AG09319 (cell line): Measurements from ENCODE around the gene MIGA2.

Experiments used
- DNase-seq: peaks from one replicate; pipeline ENCODE4 v3.0.0-alpha.2; 2010; ENCODE audit warnings: low read depth; ENCODE audit errors: extremely low read depth
- TF ChIP-seq, protein P1 (sequence below): IDR thresholded peaks from 2 replicates; pipeline ENCODE4 v1.5.1; 2011; ENCODE audit warnings: low read depth, mild to moderate bottlenecking, inconsistent platforms, low read length, moderate library complexity

Gene MIGA2

DNA sequence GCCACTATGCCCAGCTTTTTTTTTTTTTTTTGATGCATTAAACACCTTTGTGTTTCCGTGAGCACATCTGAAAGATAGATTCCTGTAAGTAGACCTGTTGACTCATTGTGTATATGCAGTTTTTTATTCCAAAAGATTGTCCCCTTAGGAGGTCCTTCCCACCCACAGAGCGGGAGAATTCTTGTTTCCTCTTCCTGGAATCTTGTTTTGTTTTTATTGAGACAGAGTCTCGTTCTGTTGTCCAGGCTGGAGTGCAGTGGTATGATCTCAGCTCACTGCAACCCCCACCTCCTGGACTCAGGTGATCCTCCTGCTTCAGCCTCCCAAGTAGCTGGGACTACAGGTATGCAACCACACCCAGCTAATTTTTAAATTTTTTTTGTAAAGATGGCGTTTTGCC is 82.4 kb downstream of the MIGA2 start:
- TF ChIP-seq, protein P1, sequence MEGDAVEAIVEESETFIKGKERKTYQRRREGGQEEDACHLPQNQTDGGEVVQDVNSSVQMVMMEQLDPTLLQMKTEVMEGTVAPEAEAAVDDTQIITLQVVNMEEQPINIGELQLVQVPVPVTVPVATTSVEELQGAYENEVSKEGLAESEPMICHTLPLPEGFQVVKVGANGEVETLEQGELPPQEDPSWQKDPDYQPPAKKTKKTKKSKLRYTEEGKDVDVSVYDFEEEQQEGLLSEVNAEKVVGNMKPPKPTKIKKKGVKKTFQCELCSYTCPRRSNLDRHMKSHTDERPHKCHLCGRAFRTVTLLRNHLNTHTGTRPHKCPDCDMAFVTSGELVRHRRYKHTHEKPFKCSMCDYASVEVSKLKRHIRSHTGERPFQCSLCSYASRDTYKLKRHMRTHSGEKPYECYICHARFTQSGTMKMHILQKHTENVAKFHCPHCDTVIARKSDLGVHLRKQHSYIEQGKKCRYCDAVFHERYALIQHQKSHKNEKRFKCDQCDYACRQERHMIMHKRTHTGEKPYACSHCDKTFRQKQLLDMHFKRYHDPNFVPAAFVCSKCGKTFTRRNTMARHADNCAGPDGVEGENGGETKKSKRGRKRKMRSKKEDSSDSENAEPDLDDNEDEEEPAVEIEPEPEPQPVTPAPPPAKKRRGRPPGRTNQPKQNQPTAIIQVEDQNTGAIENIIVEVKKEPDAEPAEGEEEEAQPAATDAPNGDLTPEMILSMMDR, result no peak
- no peak for DNase-seq

DNA sequence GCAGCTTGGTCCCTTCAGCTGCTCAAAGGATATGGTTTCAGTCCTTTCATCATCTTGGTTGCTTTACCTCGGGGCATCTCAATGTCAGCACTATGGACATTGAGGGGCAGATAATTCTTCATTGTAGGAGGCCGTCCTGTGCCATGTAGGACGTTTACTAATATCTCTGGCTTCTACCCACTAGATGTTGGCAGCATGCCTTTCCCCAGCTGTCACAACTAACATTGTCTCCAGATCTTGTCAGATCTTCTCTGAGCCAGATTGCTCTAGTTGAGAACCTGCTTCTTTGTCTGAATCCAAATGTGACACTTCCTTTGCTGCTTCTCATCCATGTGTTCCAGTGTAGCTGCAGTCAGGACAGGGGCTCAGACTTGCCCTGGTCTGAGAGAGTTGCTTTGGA is 85.1 kb downstream of the MIGA2 start:
- no peak for DNase-seq

More for the DNA sequence above, 85.1 kb downstream of the MIGA2 start:
- TF ChIP-seq, protein P1, result no peak
